Measurements from ENCODE around the gene PSMA4.

GRCh38 chr15:78501857-78502256, 38.4 kb upstream of the PSMA4 start:
- TF ChIP-seq CTCF (IDR thresholded peaks at IDR 0.05) (no peak), POLR2A (IDR thresholded peaks at IDR 0.05) (no peak)

Data from Peyer's patch (tissue), 4 donors.